ENCODE data around the gene TRIM17. TPM values are rescaled to one million over a fixed set of nuclear protein-coding genes. Genes with fewer than 3 reads are reported as not detected.

TRIM17 gene
- polyA plus RNA-seq, 1 experiment = 0.16 TPM

DNA sequence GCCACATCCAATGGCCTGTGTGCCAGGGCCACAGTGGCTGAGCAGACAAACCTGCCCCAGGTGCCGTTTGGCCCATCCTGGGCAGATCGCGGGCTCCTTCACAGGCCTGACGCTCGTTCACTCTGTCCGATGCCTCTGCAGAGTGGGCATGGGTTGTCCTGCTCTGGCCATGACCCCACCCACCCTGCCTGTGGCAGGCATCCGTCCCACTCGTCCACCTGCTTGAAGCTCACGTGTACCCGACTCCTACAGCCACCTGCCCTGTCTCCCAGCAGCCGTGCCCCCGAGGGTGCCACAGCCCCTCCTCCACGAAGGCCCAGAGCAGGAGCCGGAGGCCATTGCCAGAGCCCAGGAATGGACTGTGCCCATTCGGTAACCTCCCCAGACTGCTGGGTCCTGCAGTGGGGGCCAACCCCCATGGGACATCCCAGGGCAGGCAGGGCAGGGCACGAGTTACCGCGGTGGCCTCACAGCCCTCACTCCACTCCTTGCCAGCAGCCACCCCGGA lies 51.9 kb downstream of the TRIM17 start:
- no peak for DNase-seq (ENCODE audit: low read depth, low spot score)
- Histone ChIP-seq H3K9me3 (ENCODE audit: control insufficient read depth, insufficient read depth, low read length) (no peaks in the 10 kb centered on the region; the same call in 1 of the 2 replicates), H3K27ac (ENCODE audit: low read depth, low read length) (no peak overlapping the region), H3K4me3 (ENCODE audit: low read depth, low read length) (no peak overlapping the region), H3K27me3 (ENCODE audit: control insufficient read depth, insufficient read depth, low read length) (peaks cover 2% of the 10 kb centered on the region)
- CTCF ChIA-PET = no interaction called here
- TF ChIP-seq, protein P1, sequence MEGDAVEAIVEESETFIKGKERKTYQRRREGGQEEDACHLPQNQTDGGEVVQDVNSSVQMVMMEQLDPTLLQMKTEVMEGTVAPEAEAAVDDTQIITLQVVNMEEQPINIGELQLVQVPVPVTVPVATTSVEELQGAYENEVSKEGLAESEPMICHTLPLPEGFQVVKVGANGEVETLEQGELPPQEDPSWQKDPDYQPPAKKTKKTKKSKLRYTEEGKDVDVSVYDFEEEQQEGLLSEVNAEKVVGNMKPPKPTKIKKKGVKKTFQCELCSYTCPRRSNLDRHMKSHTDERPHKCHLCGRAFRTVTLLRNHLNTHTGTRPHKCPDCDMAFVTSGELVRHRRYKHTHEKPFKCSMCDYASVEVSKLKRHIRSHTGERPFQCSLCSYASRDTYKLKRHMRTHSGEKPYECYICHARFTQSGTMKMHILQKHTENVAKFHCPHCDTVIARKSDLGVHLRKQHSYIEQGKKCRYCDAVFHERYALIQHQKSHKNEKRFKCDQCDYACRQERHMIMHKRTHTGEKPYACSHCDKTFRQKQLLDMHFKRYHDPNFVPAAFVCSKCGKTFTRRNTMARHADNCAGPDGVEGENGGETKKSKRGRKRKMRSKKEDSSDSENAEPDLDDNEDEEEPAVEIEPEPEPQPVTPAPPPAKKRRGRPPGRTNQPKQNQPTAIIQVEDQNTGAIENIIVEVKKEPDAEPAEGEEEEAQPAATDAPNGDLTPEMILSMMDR (IDR thresholded peaks at IDR 0.05; ENCODE audit: low read depth, low read length) = no peak
- POLR2A ChIA-PET = no interaction called here

DNA sequence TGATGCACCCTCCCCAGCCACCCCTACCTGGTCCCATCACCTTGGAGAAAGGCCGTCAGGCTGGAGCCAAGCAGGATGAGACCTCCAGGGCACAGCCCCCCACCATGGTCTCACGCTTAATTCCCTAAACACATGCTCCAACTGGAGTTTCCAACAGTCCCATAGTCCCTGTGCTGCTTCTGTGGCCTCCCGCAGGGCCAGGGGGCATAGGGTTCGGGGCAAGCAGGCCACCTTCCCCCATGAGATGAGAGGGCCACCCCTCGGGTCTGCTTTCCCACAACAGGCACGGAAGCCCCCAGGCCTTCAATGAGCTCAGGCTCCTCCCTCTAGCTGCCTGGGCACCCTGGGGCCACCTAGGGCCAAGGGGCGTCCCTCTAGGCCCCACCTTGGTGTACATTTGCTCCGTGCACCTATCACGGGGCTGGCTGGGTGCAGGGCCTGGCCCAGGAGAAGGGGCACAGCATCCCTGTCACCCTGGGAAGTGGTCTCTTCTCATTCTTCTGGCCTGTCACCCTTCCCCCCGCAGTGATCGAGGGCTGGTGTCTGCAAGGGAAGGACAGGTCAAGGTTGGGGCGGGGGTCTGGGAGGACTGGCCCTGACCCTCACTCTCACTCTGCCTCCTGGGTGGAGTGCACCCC lies 52.5 kb downstream of the TRIM17 start:
- H3K4me3 ChIP-seq (ENCODE audit: low read depth, low read length) = no peak overlapping the region
- H3K27me3 ChIP-seq (ENCODE audit: control insufficient read depth, insufficient read depth, low read length) = peaks cover 2% of the 10 kb centered on the region
- ChIA-PET POLR2A (no interaction called here), CTCF (no interaction called here)
- no peak overlapping the region for H3K27ac ChIP-seq (ENCODE audit: low read depth, low read length)
- H3K9me3 ChIP-seq (ENCODE audit: control insufficient read depth, insufficient read depth, low read length) = no peaks in the 10 kb centered on the region; the same call in 1 of the 2 replicates
- TF ChIP-seq, protein P1 (IDR thresholded peaks at IDR 0.05; ENCODE audit: low read depth, low read length) = no peak
- no peak for DNase-seq (ENCODE audit: low read depth, low spot score)

DNA sequence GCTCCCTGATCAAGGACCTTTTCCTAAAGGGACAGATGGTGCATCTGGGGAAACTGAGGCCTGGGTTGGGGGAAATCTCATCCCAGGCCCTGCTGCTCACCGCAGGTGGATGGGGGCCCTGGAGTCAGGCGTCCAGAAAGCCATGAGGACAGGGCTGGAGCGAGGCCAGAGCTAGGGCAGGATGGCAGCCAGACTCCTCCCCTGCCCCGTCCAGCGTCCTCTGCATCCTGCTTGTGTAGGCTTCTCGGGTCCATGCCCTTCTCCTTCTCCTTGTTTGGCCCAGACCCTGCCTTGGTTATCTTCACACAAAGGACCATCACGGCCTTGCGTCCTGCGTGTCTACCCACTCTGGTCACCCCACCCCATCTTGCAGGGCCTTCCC lies 53.0 kb downstream of the TRIM17 start:
- ChIA-PET POLR2A (no interaction called here), CTCF (no interaction called here)
- H3K27me3 ChIP-seq (ENCODE audit: control insufficient read depth, insufficient read depth, low read length) = peaks cover 2% of the 10 kb centered on the region
- H3K27ac ChIP-seq (ENCODE audit: low read depth, low read length) = no peak overlapping the region
- TF ChIP-seq, protein P1 (IDR thresholded peaks at IDR 0.05; ENCODE audit: low read depth, low read length) = no peak
- no peaks in the 10 kb centered on the region; the same call in 1 of the 2 replicates for H3K9me3 ChIP-seq (ENCODE audit: control insufficient read depth, insufficient read depth, low read length)
- no peak for DNase-seq (ENCODE audit: low read depth, low spot score)
- no peak overlapping the region for H3K4me3 ChIP-seq (ENCODE audit: low read depth, low read length)

DNA sequence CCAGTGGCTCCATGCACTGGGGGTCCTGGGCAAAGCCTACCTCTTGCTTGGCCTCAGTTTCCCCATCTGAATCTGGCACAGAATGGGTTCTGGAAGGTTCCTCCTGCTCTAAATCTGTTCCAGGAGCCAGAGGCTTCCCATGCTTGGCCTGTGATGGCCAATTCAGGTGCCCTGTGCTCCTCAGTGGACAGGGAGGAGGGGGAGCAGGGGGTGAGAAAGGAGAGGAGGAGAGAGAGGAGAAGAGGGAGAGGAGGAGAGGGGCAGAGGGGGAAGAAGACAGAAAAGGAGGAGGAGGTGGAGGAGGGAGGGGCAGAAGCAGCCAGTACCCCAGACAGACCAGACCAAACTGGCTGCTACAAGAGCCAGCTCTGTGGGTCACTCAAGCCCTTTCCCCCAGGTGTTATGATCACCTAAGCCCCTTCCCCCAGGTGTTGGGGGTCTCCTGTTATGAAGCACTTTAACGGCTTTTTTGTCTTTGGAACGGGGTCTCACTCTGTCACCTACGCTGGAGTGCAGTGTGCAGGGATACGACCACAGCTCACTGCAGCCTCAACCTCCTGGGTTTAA lies 53.7 kb downstream of the TRIM17 start:
- ChIA-PET CTCF (no interaction called here), POLR2A (no interaction called here)
- Histone ChIP-seq H3K27me3 (ENCODE audit: control insufficient read depth, insufficient read depth, low read length) (peaks cover 2% of the 10 kb centered on the region), H3K9me3 (ENCODE audit: control insufficient read depth, insufficient read depth, low read length) (no peaks in the 10 kb centered on the region; the same call in 1 of the 2 replicates), H3K4me3 (ENCODE audit: low read depth, low read length) (no peak overlapping the region), H3K27ac (ENCODE audit: low read depth, low read length) (no peak overlapping the region)
- TF ChIP-seq, protein P1 (IDR thresholded peaks at IDR 0.05; ENCODE audit: low read depth, low read length) = no peak
- no peak for DNase-seq (ENCODE audit: low read depth, low spot score)

DNA sequence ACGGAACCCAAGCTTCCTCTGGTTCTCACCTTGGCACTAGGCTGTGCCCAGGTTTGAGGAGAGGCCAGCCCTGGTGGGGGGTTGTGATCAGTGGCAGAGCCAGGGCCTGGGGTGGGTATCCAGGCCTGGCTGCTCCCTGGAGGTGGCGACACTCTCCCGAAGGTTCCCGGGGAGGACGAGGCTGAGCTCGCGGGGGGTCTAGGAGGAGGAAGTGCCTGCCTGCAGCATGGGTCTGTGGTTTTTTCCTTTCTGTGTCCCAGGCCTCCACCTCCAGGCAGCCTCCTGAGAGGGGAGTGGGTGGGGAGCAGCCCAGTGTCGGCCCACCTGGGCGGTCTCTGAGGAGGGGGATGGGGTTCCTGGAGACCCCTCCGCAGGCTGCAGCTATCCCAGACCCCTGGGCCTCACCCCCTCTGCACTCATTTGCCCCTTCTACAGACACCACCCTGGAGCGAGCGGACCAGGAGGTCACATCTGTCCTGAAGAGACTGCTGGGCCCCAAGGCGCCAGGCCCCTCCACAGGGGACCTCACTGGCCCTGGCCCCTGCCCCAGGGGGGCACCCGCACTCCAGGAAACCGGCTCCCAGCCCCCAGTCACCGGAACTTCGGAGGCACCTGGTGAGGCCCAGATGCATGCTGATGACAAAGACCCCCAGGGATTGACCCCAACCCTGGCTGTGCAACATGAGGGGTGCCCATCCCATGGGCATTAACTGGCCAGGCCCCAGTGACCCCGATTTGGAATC lies 54.3 kb downstream of the TRIM17 start:
- Histone ChIP-seq H3K9me3 (ENCODE audit: control insufficient read depth, insufficient read depth, low read length) (no peaks in the 10 kb centered on the region; the same call in 1 of the 2 replicates), H3K27ac (ENCODE audit: low read depth, low read length) (no peak overlapping the region), H3K4me3 (ENCODE audit: low read depth, low read length) (no peak overlapping the region), H3K27me3 (ENCODE audit: control insufficient read depth, insufficient read depth, low read length) (peaks cover 2% of the 10 kb centered on the region)
- DNase-seq (ENCODE audit: low read depth, low spot score) = no peak
- TF ChIP-seq, protein P1 (IDR thresholded peaks at IDR 0.05; ENCODE audit: low read depth, low read length) = no peak
- POLR2A ChIA-PET = no interaction called here
- CTCF ChIA-PET = interaction anchor here (0.6 kb wide), 1 partner anchor 45 kb away, joined by 9 read pairs; the partner anchor contains the start of gene TRIM11
